ENCODE results near the gene TBC1D8. TPM values are rescaled to one million over a fixed set of nuclear protein-coding genes. Genes with fewer than 3 reads are reported as not detected.

TBC1D8 gene
- total RNA-seq, 1 donor from 2014 or later = 3.9 TPM

DNA sequence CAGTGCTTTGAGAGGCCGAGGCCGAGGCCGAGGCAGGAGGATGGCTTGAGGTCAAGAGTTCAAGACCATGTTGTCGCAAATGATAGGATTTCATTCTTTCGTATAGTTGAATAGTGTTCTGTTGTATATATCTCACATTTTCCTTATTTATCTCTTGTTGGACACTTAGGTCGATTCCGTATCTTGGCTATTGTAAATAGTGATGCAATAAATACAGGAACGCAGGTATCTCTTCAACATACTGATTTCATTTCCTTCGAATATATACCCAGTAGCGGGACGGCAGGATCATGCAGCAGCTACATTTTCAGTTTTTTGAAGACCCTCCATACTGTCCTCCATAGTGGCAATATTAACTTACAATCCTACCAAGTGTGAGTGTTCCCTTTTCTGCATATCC, 4.1 kb downstream of the TBC1D8 start:
- H4K20me1 ChIP-seq (ENCODE audit: low read depth) = peaks cover 19% of the 10 kb centered on the region
- no peak overlapping the region for H3K4me2 ChIP-seq
- H3K4me1 Mint-ChIP-seq = peaks cover 12% of the 10 kb centered on the region
- H3K4me1 ChIP-seq = peaks cover 5% of the 10 kb centered on the region
- no peak overlapping the region for H3K27ac Mint-ChIP-seq
- no peak for DNase-seq (ENCODE audit: low spot score)
- no peaks in the 10 kb centered on the region for H3K9me3 ChIP-seq (ENCODE audit: low read depth)
- peaks cover 38% of the 10 kb centered on the region for H3K27me3 ChIP-seq
- no peaks in the 10 kb centered on the region for H3K9me3 Mint-ChIP-seq
- H3K36me3 Mint-ChIP-seq = no peaks in the 10 kb centered on the region
- H3K4me3 ChIP-seq = no peak overlapping the region
- H3K36me3 ChIP-seq = no peaks in the 10 kb centered on the region
- H3K9ac ChIP-seq = no peak overlapping the region
- no peaks in the 10 kb centered on the region for H3K79me2 ChIP-seq (ENCODE audit: low read depth)
- TF ChIP-seq EZH2phosphoT487 (IDR thresholded peaks at IDR 0.05) = no peak
- TF ChIP-seq EZH2 (IDR thresholded peaks at IDR 0.05) = no peak
- TF ChIP-seq, protein P1, sequence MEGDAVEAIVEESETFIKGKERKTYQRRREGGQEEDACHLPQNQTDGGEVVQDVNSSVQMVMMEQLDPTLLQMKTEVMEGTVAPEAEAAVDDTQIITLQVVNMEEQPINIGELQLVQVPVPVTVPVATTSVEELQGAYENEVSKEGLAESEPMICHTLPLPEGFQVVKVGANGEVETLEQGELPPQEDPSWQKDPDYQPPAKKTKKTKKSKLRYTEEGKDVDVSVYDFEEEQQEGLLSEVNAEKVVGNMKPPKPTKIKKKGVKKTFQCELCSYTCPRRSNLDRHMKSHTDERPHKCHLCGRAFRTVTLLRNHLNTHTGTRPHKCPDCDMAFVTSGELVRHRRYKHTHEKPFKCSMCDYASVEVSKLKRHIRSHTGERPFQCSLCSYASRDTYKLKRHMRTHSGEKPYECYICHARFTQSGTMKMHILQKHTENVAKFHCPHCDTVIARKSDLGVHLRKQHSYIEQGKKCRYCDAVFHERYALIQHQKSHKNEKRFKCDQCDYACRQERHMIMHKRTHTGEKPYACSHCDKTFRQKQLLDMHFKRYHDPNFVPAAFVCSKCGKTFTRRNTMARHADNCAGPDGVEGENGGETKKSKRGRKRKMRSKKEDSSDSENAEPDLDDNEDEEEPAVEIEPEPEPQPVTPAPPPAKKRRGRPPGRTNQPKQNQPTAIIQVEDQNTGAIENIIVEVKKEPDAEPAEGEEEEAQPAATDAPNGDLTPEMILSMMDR (IDR thresholded peaks at IDR 0.05) = no peak
- peaks cover 14% of the 10 kb centered on the region for H3F3A ChIP-seq (ENCODE audit: low read depth)
- H2AFZ ChIP-seq (replicated peaks) = no peak overlapping the region
- H3K4me3 Mint-ChIP-seq = no peak overlapping the region
- peaks cover 7% of the 10 kb centered on the region for H3K27me3 Mint-ChIP-seq (ENCODE audit: insufficient read depth, low read depth)
- no peak overlapping the region for H3K27ac ChIP-seq

DNA sequence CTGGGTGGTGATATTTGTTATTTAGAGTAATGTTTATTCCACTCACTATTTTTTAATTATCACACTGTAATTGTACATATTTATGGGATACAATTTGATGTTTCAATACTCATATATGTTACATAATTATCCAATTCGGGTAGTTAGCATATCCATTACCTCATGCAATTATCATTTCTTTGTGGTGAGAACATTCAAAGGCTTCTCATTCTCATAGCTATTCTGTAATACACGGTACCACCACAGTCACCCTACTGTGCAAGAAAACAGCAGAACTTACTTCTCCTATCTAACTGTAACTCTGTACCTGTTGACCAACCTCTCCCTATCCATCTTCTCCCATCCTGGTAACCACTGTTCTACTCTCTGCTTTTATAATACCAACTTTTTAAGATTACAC, 4.6 kb downstream of the TBC1D8 start:
- H3K4me3 Mint-ChIP-seq = no peak overlapping the region
- H3K79me2 ChIP-seq (ENCODE audit: low read depth) = no peaks in the 10 kb centered on the region
- no peak for DNase-seq (ENCODE audit: low spot score)

DNA sequence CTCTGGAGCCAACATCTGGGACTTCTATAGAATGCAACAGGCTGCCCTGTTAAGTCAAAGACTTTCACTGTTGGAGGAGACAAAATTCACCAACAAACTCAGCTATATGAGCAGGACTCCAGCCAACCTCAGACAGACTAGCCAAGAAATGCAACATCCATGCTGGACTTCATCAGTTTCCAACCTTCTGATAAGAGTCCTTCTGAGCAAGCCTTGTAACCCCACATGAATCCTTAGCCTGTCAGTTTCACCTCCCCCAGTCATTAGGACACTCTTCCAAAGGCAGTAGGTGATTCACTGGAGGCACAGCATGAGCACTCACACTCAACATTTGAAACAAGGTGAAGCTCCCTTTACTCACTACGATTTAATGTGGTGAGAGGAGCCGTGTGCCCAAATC, 5.8 kb downstream of the TBC1D8 start:
- Histone ChIP-seq H2AFZ (replicated peaks) (no peak overlapping the region), H3K4me3 (no peak overlapping the region), H3K4me2 (no peak overlapping the region), H3K36me3 (no peaks in the 10 kb centered on the region), H3K9ac (no peak overlapping the region), H4K20me1 (ENCODE audit: low read depth) (peaks cover 16% of the 10 kb centered on the region), H3K4me1 (peaks cover 4% of the 10 kb centered on the region), H3K27me3 (peaks cover 27% of the 10 kb centered on the region), H3F3A (ENCODE audit: low read depth) (peaks cover 4% of the 10 kb centered on the region), H3K79me2 (ENCODE audit: low read depth) (no peaks in the 10 kb centered on the region), H3K9me3 (ENCODE audit: low read depth) (no peaks in the 10 kb centered on the region), H3K27ac (no peak overlapping the region)
- peaks cover 7% of the 10 kb centered on the region for H3K27me3 Mint-ChIP-seq (ENCODE audit: insufficient read depth, low read depth)
- peaks cover 9% of the 10 kb centered on the region for H3K4me1 Mint-ChIP-seq
- H3K36me3 Mint-ChIP-seq = no peaks in the 10 kb centered on the region
- TF ChIP-seq EZH2phosphoT487 (IDR thresholded peaks at IDR 0.05) = no peak
- TF ChIP-seq, protein P1 (IDR thresholded peaks at IDR 0.05) = no peak
- TF ChIP-seq EZH2 (IDR thresholded peaks at IDR 0.05) = no peak
- no peak overlapping the region for H3K27ac Mint-ChIP-seq
- no peak overlapping the region for H3K4me3 Mint-ChIP-seq
- no peaks in the 10 kb centered on the region for H3K9me3 Mint-ChIP-seq
- no peak for DNase-seq (ENCODE audit: low spot score)

More for the DNA sequence above, 4.6 kb downstream of the TBC1D8 start:
- peaks cover 33% of the 10 kb centered on the region for H3K27me3 ChIP-seq
- Mint-ChIP-seq H3K27ac (no peak overlapping the region), H3K4me1 (peaks cover 9% of the 10 kb centered on the region), H3K27me3 (ENCODE audit: insufficient read depth, low read depth) (peaks cover 7% of the 10 kb centered on the region), H3K36me3 (no peaks in the 10 kb centered on the region), H3K9me3 (no peaks in the 10 kb centered on the region)
- H2AFZ ChIP-seq (replicated peaks) = no peak overlapping the region
- no peak overlapping the region for H3K27ac ChIP-seq
- H3K36me3 ChIP-seq = no peaks in the 10 kb centered on the region
- no peak overlapping the region for H3K9ac ChIP-seq
- H3K4me2 ChIP-seq = no peak overlapping the region
- peaks cover 16% of the 10 kb centered on the region for H4K20me1 ChIP-seq (ENCODE audit: low read depth)
- H3K9me3 ChIP-seq (ENCODE audit: low read depth) = no peaks in the 10 kb centered on the region
- peaks cover 8% of the 10 kb centered on the region for H3F3A ChIP-seq (ENCODE audit: low read depth)
- no peak overlapping the region for H3K4me3 ChIP-seq
- H3K4me1 ChIP-seq = peaks cover 5% of the 10 kb centered on the region
- TF ChIP-seq, protein P1 (IDR thresholded peaks at IDR 0.05) = no peak
- TF ChIP-seq EZH2 (IDR thresholded peaks at IDR 0.05) = no peak
- TF ChIP-seq EZH2phosphoT487 (IDR thresholded peaks at IDR 0.05) = no peak

Measured in neural progenitor cell (in vitro differentiated cells).